ENCODE data around the gene PROX2. TPM values are rescaled to one million over a fixed set of nuclear protein-coding genes. Genes with fewer than 3 reads are reported as not detected.

Gene PROX2
- total RNA-seq, 1 donor from 2014 or later: not detected

GRCh38 chr14:74920281-74920680 lies 44.3 kb upstream of the PROX2 start:
- no peak overlapping the region for H3K4me3 Mint-ChIP-seq
- DNase-seq (ENCODE audit: low read depth, low spot score): no peak
- no peak for TF ChIP-seq CTCF (conservative IDR thresholded peaks at IDR 0.05)
- H3K27ac Mint-ChIP-seq (ENCODE audit: unreplicated experiment): no peak overlapping the region
- peaks cover 13% of the 10 kb centered on the region for H3K27me3 Mint-ChIP-seq (ENCODE audit: low read depth)
- H3K9me3 Mint-ChIP-seq: no peaks in the 10 kb centered on the region
- H3K4me1 Mint-ChIP-seq: peaks cover 10% of the 10 kb centered on the region
- no peaks in the 10 kb centered on the region for H3K36me3 Mint-ChIP-seq (ENCODE audit: low read depth)

GRCh38 chr14:74919421-74920165 lies 43.6 kb upstream of the PROX2 start:
- H3K4me3 Mint-ChIP-seq: no peak overlapping the region
- peak overlapping the region; percentile 71 for H3K27ac Mint-ChIP-seq (ENCODE audit: unreplicated experiment)
- no peaks in the 10 kb centered on the region for H3K36me3 Mint-ChIP-seq (ENCODE audit: low read depth)
- no peaks in the 10 kb centered on the region for H3K9me3 Mint-ChIP-seq
- peaks cover 10% of the 10 kb centered on the region for H3K4me1 Mint-ChIP-seq
- DNase-seq (ENCODE audit: low read depth, low spot score): no peak
- TF ChIP-seq CTCF (conservative IDR thresholded peaks at IDR 0.05): no peak
- H3K27me3 Mint-ChIP-seq (ENCODE audit: low read depth): peaks cover 6% of the 10 kb centered on the region

GRCh38 chr14:74918380-74918779 lies 42.4 kb upstream of the PROX2 start:
- Mint-ChIP-seq H3K27ac (ENCODE audit: unreplicated experiment) (no peak overlapping the region), H3K27me3 (ENCODE audit: low read depth) (peaks cover under 1% of the 10 kb centered on the region), H3K9me3 (no peaks in the 10 kb centered on the region), H3K4me3 (no peak overlapping the region), H3K36me3 (ENCODE audit: low read depth) (no peaks in the 10 kb centered on the region), H3K4me1 (peaks cover 14% of the 10 kb centered on the region)
- no peak for TF ChIP-seq CTCF (conservative IDR thresholded peaks at IDR 0.05)
- no peak for DNase-seq (ENCODE audit: low read depth, low spot score)

- peak overlapping the region; percentile 79 for H3K27ac Mint-ChIP-seq (ENCODE audit: unreplicated experiment)
- peaks cover 14% of the 10 kb centered on the region for H3K4me1 Mint-ChIP-seq
- H3K4me3 Mint-ChIP-seq: peak overlapping the region; percentile 49
- no peak for DNase-seq (ENCODE audit: low read depth, low spot score)
- no peaks in the 10 kb centered on the region for H3K9me3 Mint-ChIP-seq
- no peak for TF ChIP-seq CTCF (conservative IDR thresholded peaks at IDR 0.05)
- H3K27me3 Mint-ChIP-seq (ENCODE audit: low read depth): no peaks in the 10 kb centered on the region
- H3K36me3 Mint-ChIP-seq (ENCODE audit: low read depth): no peaks in the 10 kb centered on the region
These were observed 41.7 kb upstream of the PROX2 start for GRCh38 chr14:74917646-74918081.

GRCh38 chr14:74917178-74917543 lies 41.2 kb upstream of the PROX2 start:
- DNase-seq (ENCODE audit: low read depth, low spot score): no peak
- Mint-ChIP-seq H3K4me1 (peaks cover 9% of the 10 kb centered on the region), H3K27ac (ENCODE audit: unreplicated experiment) (peak overlapping the region; percentile 79), H3K36me3 (ENCODE audit: low read depth) (no peaks in the 10 kb centered on the region), H3K27me3 (ENCODE audit: low read depth) (no peaks in the 10 kb centered on the region), H3K9me3 (no peaks in the 10 kb centered on the region), H3K4me3 (peak overlapping the region; percentile 49)
- no peak for TF ChIP-seq CTCF (conservative IDR thresholded peaks at IDR 0.05)

Data from neural crest cell (in vitro differentiated cells).